Measurements from ENCODE around the gene HPCAL4. TPM values are rescaled to one million over a fixed set of nuclear protein-coding genes. Genes with fewer than 3 reads are reported as not detected.

Gene HPCAL4
- total RNA-seq, 1 experiment from 2014 or later: 0.15 TPM

GRCh38 chr1:39680751-39681150 lies 10.5 kb downstream of the HPCAL4 start:
- H3K9ac ChIP-seq (ENCODE audit: low read length): no peak overlapping the region
- DNase-seq: no peak
- H3K9me3 ChIP-seq (ENCODE audit: low read length): no peaks in the 10 kb centered on the region
- H3K4me3 ChIP-seq (ENCODE audit: low read length): no peak overlapping the region
- no peaks in the 10 kb centered on the region for H3K36me3 ChIP-seq (ENCODE audit: insufficient read depth, low read length)
- H3K27ac ChIP-seq (ENCODE audit: low read length): no peak overlapping the region
- no peak overlapping the region for H2AFZ ChIP-seq (ENCODE audit: low read length)
- H4K20me1 ChIP-seq (ENCODE audit: insufficient read depth, low read depth, low read length): no peaks in the 10 kb centered on the region
- H3K4me1 ChIP-seq (ENCODE audit: low read length): no peaks in the 10 kb centered on the region
- no peaks in the 10 kb centered on the region for H3K9me2 ChIP-seq (replicated peaks; ENCODE audit: insufficient read depth, low read length)
- no peaks in the 10 kb centered on the region for H3K79me2 ChIP-seq (ENCODE audit: low read length)
- H3K4me2 ChIP-seq (ENCODE audit: low read depth, low read length, poor library complexity, severe bottlenecking): no peak overlapping the region
- no peaks in the 10 kb centered on the region for H3K27me3 ChIP-seq (ENCODE audit: low read length)

- no peak for DNase-seq
- Histone ChIP-seq H3K36me3 (ENCODE audit: insufficient read depth, low read length) (no peaks in the 10 kb centered on the region), H3K4me1 (ENCODE audit: low read length) (no peaks in the 10 kb centered on the region), H3K9me2 (replicated peaks; ENCODE audit: insufficient read depth, low read length) (no peaks in the 10 kb centered on the region), H2AFZ (ENCODE audit: low read length) (no peak overlapping the region), H3K79me2 (ENCODE audit: low read length) (no peaks in the 10 kb centered on the region), H3K9ac (ENCODE audit: low read length) (no peak overlapping the region), H3K4me3 (ENCODE audit: low read length) (no peak overlapping the region), H3K27ac (ENCODE audit: low read length) (no peak overlapping the region), H3K9me3 (ENCODE audit: low read length) (no peaks in the 10 kb centered on the region), H3K27me3 (ENCODE audit: low read length) (no peaks in the 10 kb centered on the region), H3K4me2 (ENCODE audit: low read depth, low read length, poor library complexity, severe bottlenecking) (no peak overlapping the region), H4K20me1 (ENCODE audit: insufficient read depth, low read depth, low read length) (no peaks in the 10 kb centered on the region)
Measured at GRCh38 chr1:39679821-39680220, 11.4 kb downstream of the HPCAL4 start.

- Histone ChIP-seq H3K9ac (ENCODE audit: low read length) (no peak overlapping the region), H4K20me1 (ENCODE audit: insufficient read depth, low read depth, low read length) (no peaks in the 10 kb centered on the region), H3K4me1 (ENCODE audit: low read length) (no peaks in the 10 kb centered on the region), H3K27ac (ENCODE audit: low read length) (no peak overlapping the region), H3K36me3 (ENCODE audit: insufficient read depth, low read length) (no peaks in the 10 kb centered on the region), H3K9me3 (ENCODE audit: low read length) (no peaks in the 10 kb centered on the region), H3K9me2 (replicated peaks; ENCODE audit: insufficient read depth, low read length) (no peaks in the 10 kb centered on the region), H3K79me2 (ENCODE audit: low read length) (no peaks in the 10 kb centered on the region), H3K4me3 (ENCODE audit: low read length) (no peak overlapping the region), H3K27me3 (ENCODE audit: low read length) (no peaks in the 10 kb centered on the region), H2AFZ (ENCODE audit: low read length) (no peak overlapping the region), H3K4me2 (ENCODE audit: low read depth, low read length, poor library complexity, severe bottlenecking) (no peak overlapping the region)
- no peak for DNase-seq
Measured at GRCh38 chr1:39678889-39679288, 12.3 kb downstream of the HPCAL4 start.

GRCh38 chr1:39677645-39678044 lies 13.6 kb downstream of the HPCAL4 start:
- Histone ChIP-seq H3K36me3 (ENCODE audit: insufficient read depth, low read length) (no peaks in the 10 kb centered on the region), H3K27ac (ENCODE audit: low read length) (no peak overlapping the region), H3K4me2 (ENCODE audit: low read depth, low read length, poor library complexity, severe bottlenecking) (no peak overlapping the region), H3K9ac (ENCODE audit: low read length) (no peak overlapping the region), H3K9me2 (replicated peaks; ENCODE audit: insufficient read depth, low read length) (no peaks in the 10 kb centered on the region), H4K20me1 (ENCODE audit: insufficient read depth, low read depth, low read length) (no peaks in the 10 kb centered on the region), H3K27me3 (ENCODE audit: low read length) (no peaks in the 10 kb centered on the region), H3K4me3 (ENCODE audit: low read length) (no peak overlapping the region), H3K9me3 (ENCODE audit: low read length) (no peaks in the 10 kb centered on the region), H3K4me1 (ENCODE audit: low read length) (no peaks in the 10 kb centered on the region), H3K79me2 (ENCODE audit: low read length) (no peaks in the 10 kb centered on the region), H2AFZ (ENCODE audit: low read length) (no peak overlapping the region)
- no peak for DNase-seq

- Histone ChIP-seq H3K4me1 (ENCODE audit: low read length) (no peaks in the 10 kb centered on the region), H3K4me3 (ENCODE audit: low read length) (no peak overlapping the region), H2AFZ (ENCODE audit: low read length) (no peak overlapping the region), H3K9me2 (replicated peaks; ENCODE audit: insufficient read depth, low read length) (no peaks in the 10 kb centered on the region), H3K27ac (ENCODE audit: low read length) (no peak overlapping the region), H3K27me3 (ENCODE audit: low read length) (no peaks in the 10 kb centered on the region), H3K9me3 (ENCODE audit: low read length) (no peaks in the 10 kb centered on the region), H3K79me2 (ENCODE audit: low read length) (no peaks in the 10 kb centered on the region), H3K4me2 (ENCODE audit: low read depth, low read length, poor library complexity, severe bottlenecking) (no peak overlapping the region), H4K20me1 (ENCODE audit: insufficient read depth, low read depth, low read length) (no peaks in the 10 kb centered on the region), H3K9ac (ENCODE audit: low read length) (no peak overlapping the region), H3K36me3 (ENCODE audit: insufficient read depth, low read length) (no peaks in the 10 kb centered on the region)
- no peak for DNase-seq
Measured at GRCh38 chr1:39676948-39677548, 14.2 kb downstream of the HPCAL4 start.

- H3K27me3 ChIP-seq (ENCODE audit: low read length): no peaks in the 10 kb centered on the region
- H3K9me2 ChIP-seq (replicated peaks; ENCODE audit: insufficient read depth, low read length): no peaks in the 10 kb centered on the region
- H3K4me2 ChIP-seq (ENCODE audit: low read depth, low read length, poor library complexity, severe bottlenecking): no peak overlapping the region
- H3K27ac ChIP-seq (ENCODE audit: low read length): no peak overlapping the region
- H3K9me3 ChIP-seq (ENCODE audit: low read length): no peaks in the 10 kb centered on the region
- H3K9ac ChIP-seq (ENCODE audit: low read length): no peak overlapping the region
- H3K4me3 ChIP-seq (ENCODE audit: low read length): no peak overlapping the region
- no peak for DNase-seq
- no peaks in the 10 kb centered on the region for H3K4me1 ChIP-seq (ENCODE audit: low read length)
- no peaks in the 10 kb centered on the region for H3K79me2 ChIP-seq (ENCODE audit: low read length)
- H4K20me1 ChIP-seq (ENCODE audit: insufficient read depth, low read depth, low read length): no peaks in the 10 kb centered on the region
- H3K36me3 ChIP-seq (ENCODE audit: insufficient read depth, low read length): no peaks in the 10 kb centered on the region
- no peak overlapping the region for H2AFZ ChIP-seq (ENCODE audit: low read length)
Measured at GRCh38 chr1:39675220-39675619, 16.0 kb downstream of the HPCAL4 start.

GRCh38 chr1:39673215-39673614 lies 18.0 kb downstream of the HPCAL4 start:
- no peaks in the 10 kb centered on the region for H3K79me2 ChIP-seq (ENCODE audit: low read length)
- H3K36me3 ChIP-seq (ENCODE audit: insufficient read depth, low read length): no peaks in the 10 kb centered on the region
- H3K4me1 ChIP-seq (ENCODE audit: low read length): no peaks in the 10 kb centered on the region
- H3K9me3 ChIP-seq (ENCODE audit: low read length): no peaks in the 10 kb centered on the region
- no peak for DNase-seq
- H3K4me2 ChIP-seq (ENCODE audit: low read depth, low read length, poor library complexity, severe bottlenecking): no peak overlapping the region
- H3K4me3 ChIP-seq (ENCODE audit: low read length): no peak overlapping the region
- H4K20me1 ChIP-seq (ENCODE audit: insufficient read depth, low read depth, low read length): no peaks in the 10 kb centered on the region
- H2AFZ ChIP-seq (ENCODE audit: low read length): no peak overlapping the region
- H3K27ac ChIP-seq (ENCODE audit: low read length): no peak overlapping the region
- no peaks in the 10 kb centered on the region for H3K27me3 ChIP-seq (ENCODE audit: low read length)
- no peak overlapping the region for H3K9ac ChIP-seq (ENCODE audit: low read length)
- no peaks in the 10 kb centered on the region for H3K9me2 ChIP-seq (replicated peaks; ENCODE audit: insufficient read depth, low read length)

GRCh38 chr1:39672551-39672947 lies 18.7 kb downstream of the HPCAL4 start:
- Histone ChIP-seq H3K27me3 (ENCODE audit: low read length) (no peaks in the 10 kb centered on the region), H3K79me2 (ENCODE audit: low read length) (no peaks in the 10 kb centered on the region), H3K9ac (ENCODE audit: low read length) (no peak overlapping the region), H3K36me3 (ENCODE audit: insufficient read depth, low read length) (no peaks in the 10 kb centered on the region), H3K4me3 (ENCODE audit: low read length) (no peak overlapping the region), H3K4me2 (ENCODE audit: low read depth, low read length, poor library complexity, severe bottlenecking) (peak overlapping the region; percentile 35), H3K9me3 (ENCODE audit: low read length) (no peaks in the 10 kb centered on the region), H2AFZ (ENCODE audit: low read length) (no peak overlapping the region), H3K9me2 (replicated peaks; ENCODE audit: insufficient read depth, low read length) (no peaks in the 10 kb centered on the region), H3K27ac (ENCODE audit: low read length) (no peak overlapping the region), H4K20me1 (ENCODE audit: insufficient read depth, low read depth, low read length) (no peaks in the 10 kb centered on the region), H3K4me1 (ENCODE audit: low read length) (no peaks in the 10 kb centered on the region)
- DNase-seq: peak; percentile 52
